ENCODE measurements around the gene FAM53C.

DNA sequence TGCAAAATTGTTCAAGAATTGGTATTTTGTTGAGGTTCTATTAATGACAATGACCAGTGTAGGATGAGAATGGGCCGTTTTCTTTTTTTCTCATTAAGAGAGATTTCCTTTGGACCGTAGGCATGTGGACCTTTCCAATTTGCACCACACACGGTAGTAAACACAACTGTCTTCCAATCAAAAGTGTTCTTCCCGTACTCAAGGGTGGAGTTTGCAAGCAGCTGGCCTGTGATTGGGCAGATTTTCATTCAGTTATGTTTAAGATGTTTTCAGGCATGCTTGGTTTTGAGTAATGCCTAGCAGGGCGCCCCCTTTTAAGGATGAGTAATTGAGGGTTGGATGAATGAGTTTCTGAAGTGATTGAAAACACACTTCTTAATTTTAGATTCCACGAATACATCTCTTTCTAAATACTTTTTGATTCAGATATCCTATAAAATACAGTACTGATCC, 16.9 kb downstream of the FAM53C start:
- TF ChIP-seq, protein P1, sequence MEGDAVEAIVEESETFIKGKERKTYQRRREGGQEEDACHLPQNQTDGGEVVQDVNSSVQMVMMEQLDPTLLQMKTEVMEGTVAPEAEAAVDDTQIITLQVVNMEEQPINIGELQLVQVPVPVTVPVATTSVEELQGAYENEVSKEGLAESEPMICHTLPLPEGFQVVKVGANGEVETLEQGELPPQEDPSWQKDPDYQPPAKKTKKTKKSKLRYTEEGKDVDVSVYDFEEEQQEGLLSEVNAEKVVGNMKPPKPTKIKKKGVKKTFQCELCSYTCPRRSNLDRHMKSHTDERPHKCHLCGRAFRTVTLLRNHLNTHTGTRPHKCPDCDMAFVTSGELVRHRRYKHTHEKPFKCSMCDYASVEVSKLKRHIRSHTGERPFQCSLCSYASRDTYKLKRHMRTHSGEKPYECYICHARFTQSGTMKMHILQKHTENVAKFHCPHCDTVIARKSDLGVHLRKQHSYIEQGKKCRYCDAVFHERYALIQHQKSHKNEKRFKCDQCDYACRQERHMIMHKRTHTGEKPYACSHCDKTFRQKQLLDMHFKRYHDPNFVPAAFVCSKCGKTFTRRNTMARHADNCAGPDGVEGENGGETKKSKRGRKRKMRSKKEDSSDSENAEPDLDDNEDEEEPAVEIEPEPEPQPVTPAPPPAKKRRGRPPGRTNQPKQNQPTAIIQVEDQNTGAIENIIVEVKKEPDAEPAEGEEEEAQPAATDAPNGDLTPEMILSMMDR (IDR thresholded peaks at IDR 0.05 in 8 of 11, conservative IDR thresholded peaks at IDR 0.05 in 3 of 11): no peak
- TF ChIP-seq POLR2A (IDR thresholded peaks at IDR 0.05) (no peak), POLR2AphosphoS5 (IDR thresholded peaks at IDR 0.05) (no peak)
